HepG2 (cell line): Measurements from ENCODE around the gene ZNF79. TPM values are rescaled to one million over a fixed set of nuclear protein-coding genes. Genes with fewer than 3 reads are reported as not detected.

Source experiments
- ATAC-seq: fragments of 200-7000 bp; cut with Tn5 transposase; 3 replicates; pipeline ENCODE4 v1.9.1; 2020; ENCODE audit warnings: mild to moderate bottlenecking, moderate library complexity
- BruUV-seq: library from RNA; stranded (reverse); fragments of 400-500 nt; replicated peaks from 2 replicates; lab custom pipeline; 2021; lab: Mats Ljungman, UMichigan
- CTCF ChIA-PET: fragments of 300-600 bp; formaldehyde crosslinking; extraction: SDS; loops from one replicate; lab custom pipeline; 2021; ENCODE audit warnings: low total read pairs, inconsistent platforms, low intra/inter-chr PET ratio; lab: Yijun Ruan, JAX
- POLR2A ChIA-PET: fragments of 350-600 bp; sonication (Branson Sonifier 250); formaldehyde crosslinking; loops from one replicate; lab custom pipeline; 2020; ENCODE audit warnings: antibody characterized with exemption, inconsistent platforms; lab: Yijun Ruan, JAX
- DNase-seq: peaks from one replicate; pipeline ENCODE4 v3.0.0-alpha.2; 2015; ENCODE audit warnings: low spot score
- FAIRE-seq: peaks from 3 replicates; lab custom pipeline; 2011; peaks lifted over from hg19 to GRCh38; lab: Jason Lieb, UNC
- H2AFZ ChIP-seq: one replicate; pipeline ENCODE4 v1.6.1; 2011; ENCODE audit warnings: low read length, inconsistent platforms
- H3K27ac ChIP-seq: fragments of 300-600 bp; 3 replicates; pipeline ENCODE4 v1.8.0; 2011; ENCODE audit warnings: mixed run types, mild to moderate bottlenecking, mixed read lengths, low read length, inconsistent platforms; ENCODE audit not compliant: insufficient read depth; ENCODE audit errors: extremely low read length
- H3K27me3 ChIP-seq, 2 experiments: fragments of 200-600 bp in 1 of 2; 2 replicates in 1 of 2; 3 replicates in 1 of 2; pipeline versions ENCODE4 v1.6.0 to v1.8.0; 2011; ENCODE audit warnings: low read length in 2 of 2, mild to moderate bottlenecking in 2 of 2, moderate library complexity in 2 of 2, inconsistent platforms in 1 of 2; ENCODE audit not compliant: insufficient read depth in 2 of 2, control insufficient read depth in 1 of 2
- H3K36me3 ChIP-seq, 2 experiments: fragments of 200-600 bp in 1 of 2; replicated peaks in 1 of 2; 2 replicates in 1 of 2; 3 replicates in 1 of 2; pipeline versions ENCODE4 v1.5.1 to v1.8.0; 2011; ENCODE audit warnings: low read length in 2 of 2, inconsistent platforms in 1 of 2; ENCODE audit not compliant: insufficient read depth in 2 of 2, control insufficient read depth in 1 of 2
- H3K4me1 ChIP-seq: 2 replicates; pipeline ENCODE4 v1.5.1; 2012; ENCODE audit warnings: low read length, inconsistent platforms; ENCODE audit not compliant: insufficient read depth
- H3K4me2 ChIP-seq: 2 replicates; pipeline ENCODE4 v1.6.0; 2011; ENCODE audit warnings: low read depth, low read length, inconsistent platforms
- H3K4me3 ChIP-seq, 3 experiments: fragments of 200-600 bp in 1 of 3; sonication (generic), shearing (Covaris generic) in 1 of 3; replicated peaks in 1 of 3; 2 replicates each; pipeline ENCODE4 v1.5.1; 2011 to 2016; ENCODE audit warnings: low read length in 3 of 3, inconsistent platforms in 2 of 3, low read depth in 2 of 3, mild to moderate bottlenecking in 2 of 3, control low read depth in 1 of 3, mixed read lengths in 1 of 3; ENCODE audit not compliant: insufficient read depth in 1 of 3
- H3K79me2 ChIP-seq: one replicate; pipeline ENCODE4 v1.6.1; 2011; ENCODE audit warnings: low read length, inconsistent platforms; ENCODE audit not compliant: insufficient read depth
- H3K9ac ChIP-seq: 2 replicates; pipeline ENCODE4 v1.6.0; 2011; ENCODE audit warnings: mild to moderate bottlenecking, low read depth, low read length, inconsistent platforms; ENCODE audit not compliant: insufficient read depth
- H3K9me3 ChIP-seq: 2 replicates; pipeline ENCODE4 v1.5.1; 2012; ENCODE audit warnings: mild to moderate bottlenecking, low read length
- H4K20me1 ChIP-seq: 2 replicates; pipeline ENCODE4 v1.6.0; 2011; ENCODE audit warnings: inconsistent platforms, mild to moderate bottlenecking, low read length, moderate library complexity; ENCODE audit not compliant: insufficient read depth
- RFXANK ChIP-seq: IDR thresholded peaks from 2 replicates; pipeline ENCODE4 v1.6.1; 2016
- RXRB ChIP-seq: IDR thresholded peaks from 2 replicates; pipeline ENCODE4 v1.6.1; 2016; ENCODE audit warnings: borderline replicate concordance, missing genetic modification reagents, missing compliant biosample characterization
- SP2 ChIP-seq: sonication (generic); formaldehyde crosslinking; IDR thresholded peaks from 2 replicates; pipeline ENCODE4 v1.5.1; 2020; ENCODE audit warnings: mild to moderate bottlenecking, missing genetic modification reagents
- TEAD3 ChIP-seq: optimal IDR thresholded peaks from 2 replicates; pipeline ENCODE3; 2016; ENCODE audit warnings: borderline replicate concordance
- ZFP36 ChIP-seq: fragments of 150-350 bp; IDR thresholded peaks from 2 replicates; pipeline ENCODE4 v1.6.1; 2018; ENCODE audit warnings: borderline replicate concordance, low read length, low read depth; ENCODE audit not compliant: partially characterized antibody
- WGBS: methylation state at CpG from one replicate; pipeline ENCODE4 v1.1.6; 2017; ENCODE audit warnings: low lambda C conversion rate; 5-methylcytosine and 5-hydroxymethylcytosine counted together
- in situ Hi-C: cut with HindIII; loops from 2 replicates; pipeline ENCODE4 v1.10.0; 2017; ENCODE audit warnings: low pct_unique_long_range_greater_than_20kb; ENCODE audit not compliant: extremely low pct_ligation_motif_present
- intact Hi-C: fragments of 100-400 bp; cut with micrococcal nuclease; formaldehyde crosslinking; loops from one replicate; pipeline ENCODE4 v1.10.0; 2022; ENCODE audit not compliant: unreplicated experiment
- polyA plus RNA-seq, 8 experiments: library from polyadenylated mRNA; depleted of rRNA in 3 of 8; stranded (reverse) in 7 of 8; unstranded in 1 of 8; fragments of >200 nt; fragmentation: Illumina TruSeq in 4 of 8; extraction: Trizol in 4 of 8; gene quantifications; 2 replicates each; pipeline versions ENCODE4 v1.2.1 to v1.2.3, GENCODE V29; 2011 to 2016; ENCODE audit warnings: low read depth in 4 of 8, missing spikeins in 1 of 8, mixed read lengths in 1 of 8; ENCODE audit not compliant: insufficient read depth in 1 of 8
- total RNA-seq, 5 experiments: library from RNA; depleted of rRNA; stranded (reverse); fragments of >200 nt; fragmentation: Illumina TruSeq; extraction: Trizol; gene quantifications; 2 replicates each; pipeline ENCODE4 v1.2.3, GENCODE V29; 2016; ENCODE audit warnings: low read depth in 1 of 5
- TF ChIP-seq, protein P1 (sequence below): IDR thresholded peaks from 2 replicates; pipeline ENCODE4 v1.6.1; 2016
- TF ChIP-seq, protein P2 (sequence below): IDR thresholded peaks from 2 replicates; pipeline ENCODE4 v1.6.1; 2016
- TF ChIP-seq, protein P3 (sequence below): sonication (generic); formaldehyde crosslinking; IDR thresholded peaks from 2 replicates; pipeline ENCODE4 v1.9.0; 2021; ENCODE audit warnings: missing genetic modification reagents, borderline replicate concordance
- TF ChIP-seq, protein P4 (sequence below): sonication (generic); formaldehyde crosslinking; IDR thresholded peaks from 2 replicates; pipeline ENCODE4 v1.4.0; 2020; ENCODE audit warnings: mild to moderate bottlenecking, missing genetic modification reagents
- TF ChIP-seq, protein P5 (sequence below): IDR thresholded peaks from 2 replicates; pipeline ENCODE4 v1.6.1; 2012; ENCODE audit warnings: low read length, improper control_type of control experiment
- TF ChIP-seq, protein P6 (sequence below): sonication (generic); formaldehyde crosslinking; IDR thresholded peaks from 2 replicates; pipeline ENCODE4 v1.5.1; 2020; ENCODE audit warnings: mild to moderate bottlenecking, missing genetic modification reagents, moderate library complexity

ZNF79 gene
- total and polyA plus RNA-seq, 2 of the 13 experiments (the other 11 are each of a cell fraction or from before 2014, with no cell fraction given): 3.7 to 8.1 TPM

DNA sequence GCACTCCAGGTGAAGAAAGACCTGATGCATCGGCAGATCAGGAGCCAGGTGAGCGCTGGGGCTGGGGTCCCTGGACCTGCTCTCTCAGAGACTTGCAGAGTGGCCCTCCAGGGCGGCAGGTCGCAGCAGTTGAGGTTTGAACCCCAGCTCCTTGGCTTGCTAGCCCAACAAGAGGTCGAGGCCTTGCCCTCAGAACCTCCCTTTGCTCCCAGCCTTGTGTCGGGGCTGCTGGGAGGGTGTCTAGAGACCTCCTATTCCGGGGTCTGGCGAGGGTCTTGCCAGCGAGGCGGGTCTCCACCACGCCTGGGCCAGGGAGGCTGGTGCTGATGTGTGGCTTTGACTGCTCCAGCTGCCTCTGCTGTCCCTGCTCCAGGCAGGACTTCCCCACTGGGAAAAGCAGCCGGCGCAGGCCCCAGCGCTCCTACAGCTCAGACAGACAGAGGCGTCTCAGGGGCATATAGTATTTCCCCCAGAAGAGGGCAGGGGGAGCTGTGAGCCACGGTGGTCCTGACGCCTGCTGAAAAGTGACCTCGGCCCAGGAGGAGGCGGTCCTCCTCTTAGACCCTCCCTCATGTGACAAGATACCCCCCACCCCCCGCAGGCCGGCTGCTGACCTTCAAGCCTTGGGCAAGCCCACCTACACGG lies 65.4 kb downstream of the ZNF79 start:
- no peak overlapping the region for H3K4me2 ChIP-seq
- H4K20me1 ChIP-seq: no peaks in the 10 kb centered on the region
- TF ChIP-seq TEAD3 (CRISPR knock-in tag) (no peak), SP2 (CRISPR knock-in tag) (no peak), ZFP36 (no peak), RXRB (CRISPR knock-in tag) (no peak), RFXANK (CRISPR knock-in tag) (no peak)
- TF ChIP-seq, protein P1, sequence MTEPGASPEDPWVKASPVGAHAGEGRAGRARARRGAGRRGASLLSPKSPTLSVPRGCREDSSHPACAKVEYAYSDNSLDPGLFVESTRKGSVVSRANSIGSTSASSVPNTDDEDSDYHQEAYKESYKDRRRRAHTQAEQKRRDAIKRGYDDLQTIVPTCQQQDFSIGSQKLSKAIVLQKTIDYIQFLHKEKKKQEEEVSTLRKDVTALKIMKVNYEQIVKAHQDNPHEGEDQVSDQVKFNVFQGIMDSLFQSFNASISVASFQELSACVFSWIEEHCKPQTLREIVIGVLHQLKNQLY (CRISPR knock-in tag): no peak
- TF ChIP-seq, protein P2, sequence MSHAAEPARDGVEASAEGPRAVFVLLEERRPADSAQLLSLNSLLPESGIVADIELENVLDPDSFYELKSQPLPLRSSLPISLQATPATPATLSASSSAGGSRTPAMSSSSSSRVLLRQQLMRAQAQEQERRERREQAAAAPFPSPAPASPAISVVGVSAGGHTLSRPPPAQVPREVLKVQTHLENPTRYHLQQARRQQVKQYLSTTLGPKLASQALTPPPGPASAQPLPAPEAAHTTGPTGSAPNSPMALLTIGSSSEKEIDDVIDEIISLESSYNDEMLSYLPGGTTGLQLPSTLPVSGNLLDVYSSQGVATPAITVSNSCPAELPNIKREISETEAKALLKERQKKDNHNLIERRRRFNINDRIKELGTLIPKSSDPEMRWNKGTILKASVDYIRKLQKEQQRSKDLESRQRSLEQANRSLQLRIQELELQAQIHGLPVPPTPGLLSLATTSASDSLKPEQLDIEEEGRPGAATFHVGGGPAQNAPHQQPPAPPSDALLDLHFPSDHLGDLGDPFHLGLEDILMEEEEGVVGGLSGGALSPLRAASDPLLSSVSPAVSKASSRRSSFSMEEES (CRISPR knock-in tag): no peak
- TF ChIP-seq, protein P3, sequence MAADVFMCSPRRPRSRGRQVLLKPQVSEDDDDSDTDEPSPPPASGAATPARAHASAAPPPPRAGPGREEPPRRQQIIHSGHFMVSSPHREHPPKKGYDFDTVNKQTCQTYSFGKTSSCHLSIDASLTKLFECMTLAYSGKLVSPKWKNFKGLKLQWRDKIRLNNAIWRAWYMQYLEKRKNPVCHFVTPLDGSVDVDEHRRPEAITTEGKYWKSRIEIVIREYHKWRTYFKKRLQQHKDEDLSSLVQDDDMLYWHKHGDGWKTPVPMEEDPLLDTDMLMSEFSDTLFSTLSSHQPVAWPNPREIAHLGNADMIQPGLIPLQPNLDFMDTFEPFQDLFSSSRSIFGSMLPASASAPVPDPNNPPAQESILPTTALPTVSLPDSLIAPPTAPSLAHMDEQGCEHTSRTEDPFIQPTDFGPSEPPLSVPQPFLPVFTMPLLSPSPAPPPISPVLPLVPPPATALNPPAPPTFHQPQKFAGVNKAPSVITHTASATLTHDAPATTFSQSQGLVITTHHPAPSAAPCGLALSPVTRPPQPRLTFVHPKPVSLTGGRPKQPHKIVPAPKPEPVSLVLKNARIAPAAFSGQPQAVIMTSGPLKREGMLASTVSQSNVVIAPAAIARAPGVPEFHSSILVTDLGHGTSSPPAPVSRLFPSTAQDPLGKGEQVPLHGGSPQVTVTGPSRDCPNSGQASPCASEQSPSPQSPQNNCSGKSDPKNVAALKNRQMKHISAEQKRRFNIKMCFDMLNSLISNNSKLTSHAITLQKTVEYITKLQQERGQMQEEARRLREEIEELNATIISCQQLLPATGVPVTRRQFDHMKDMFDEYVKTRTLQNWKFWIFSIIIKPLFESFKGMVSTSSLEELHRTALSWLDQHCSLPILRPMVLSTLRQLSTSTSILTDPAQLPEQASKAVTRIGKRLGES: no peak
- TF ChIP-seq, protein P4, sequence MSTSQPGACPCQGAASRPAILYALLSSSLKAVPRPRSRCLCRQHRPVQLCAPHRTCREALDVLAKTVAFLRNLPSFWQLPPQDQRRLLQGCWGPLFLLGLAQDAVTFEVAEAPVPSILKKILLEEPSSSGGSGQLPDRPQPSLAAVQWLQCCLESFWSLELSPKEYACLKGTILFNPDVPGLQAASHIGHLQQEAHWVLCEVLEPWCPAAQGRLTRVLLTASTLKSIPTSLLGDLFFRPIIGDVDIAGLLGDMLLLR (CRISPR knock-in tag): no peak
- TF ChIP-seq, protein P5, sequence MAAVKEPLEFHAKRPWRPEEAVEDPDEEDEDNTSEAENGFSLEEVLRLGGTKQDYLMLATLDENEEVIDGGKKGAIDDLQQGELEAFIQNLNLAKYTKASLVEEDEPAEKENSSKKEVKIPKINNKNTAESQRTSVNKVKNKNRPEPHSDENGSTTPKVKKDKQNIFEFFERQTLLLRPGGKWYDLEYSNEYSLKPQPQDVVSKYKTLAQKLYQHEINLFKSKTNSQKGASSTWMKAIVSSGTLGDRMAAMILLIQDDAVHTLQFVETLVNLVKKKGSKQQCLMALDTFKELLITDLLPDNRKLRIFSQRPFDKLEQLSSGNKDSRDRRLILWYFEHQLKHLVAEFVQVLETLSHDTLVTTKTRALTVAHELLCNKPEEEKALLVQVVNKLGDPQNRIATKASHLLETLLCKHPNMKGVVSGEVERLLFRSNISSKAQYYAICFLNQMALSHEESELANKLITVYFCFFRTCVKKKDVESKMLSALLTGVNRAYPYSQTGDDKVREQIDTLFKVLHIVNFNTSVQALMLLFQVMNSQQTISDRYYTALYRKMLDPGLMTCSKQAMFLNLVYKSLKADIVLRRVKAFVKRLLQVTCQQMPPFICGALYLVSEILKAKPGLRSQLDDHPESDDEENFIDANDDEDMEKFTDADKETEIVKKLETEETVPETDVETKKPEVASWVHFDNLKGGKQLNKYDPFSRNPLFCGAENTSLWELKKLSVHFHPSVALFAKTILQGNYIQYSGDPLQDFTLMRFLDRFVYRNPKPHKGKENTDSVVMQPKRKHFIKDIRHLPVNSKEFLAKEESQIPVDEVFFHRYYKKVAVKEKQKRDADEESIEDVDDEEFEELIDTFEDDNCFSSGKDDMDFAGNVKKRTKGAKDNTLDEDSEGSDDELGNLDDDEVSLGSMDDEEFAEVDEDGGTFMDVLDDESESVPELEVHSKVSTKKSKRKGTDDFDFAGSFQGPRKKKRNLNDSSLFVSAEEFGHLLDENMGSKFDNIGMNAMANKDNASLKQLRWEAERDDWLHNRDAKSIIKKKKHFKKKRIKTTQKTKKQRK: no peak
- TF ChIP-seq, protein P6, sequence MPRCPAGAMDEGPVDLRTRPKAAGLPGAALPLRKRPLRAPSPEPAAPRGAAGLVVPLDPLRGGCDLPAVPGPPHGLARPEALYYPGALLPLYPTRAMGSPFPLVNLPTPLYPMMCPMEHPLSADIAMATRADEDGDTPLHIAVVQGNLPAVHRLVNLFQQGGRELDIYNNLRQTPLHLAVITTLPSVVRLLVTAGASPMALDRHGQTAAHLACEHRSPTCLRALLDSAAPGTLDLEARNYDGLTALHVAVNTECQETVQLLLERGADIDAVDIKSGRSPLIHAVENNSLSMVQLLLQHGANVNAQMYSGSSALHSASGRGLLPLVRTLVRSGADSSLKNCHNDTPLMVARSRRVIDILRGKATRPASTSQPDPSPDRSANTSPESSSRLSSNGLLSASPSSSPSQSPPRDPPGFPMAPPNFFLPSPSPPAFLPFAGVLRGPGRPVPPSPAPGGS (CRISPR knock-in tag): no peak
- in situ Hi-C loops (no loop called here), intact Hi-C loops (no loop called here)
- H3K9ac ChIP-seq: no peak overlapping the region
- no peak for FAIRE-seq
- H2AFZ ChIP-seq: no peak overlapping the region
- no peaks in the 10 kb centered on the region for H3K9me3 ChIP-seq
- WGBS: 92% methylated on average over 13 of the region's 22 CpGs
- no TSS peak for BruUV-seq
- DNase-seq: no peak
- POLR2A ChIA-PET: no interaction called here
- no peak overlapping the region for H3K27ac ChIP-seq
- no peaks in the 10 kb centered on the region for H3K27me3 ChIP-seq
- no peak overlapping the region for H3K4me3 ChIP-seq
- peaks cover 14 to 40% of the 10 kb centered on the region in 2 experiments for H3K36me3 ChIP-seq
- CTCF ChIA-PET: no interaction called here
- no peaks in the 10 kb centered on the region for H3K4me1 ChIP-seq
- H3K79me2 ChIP-seq: no peaks in the 10 kb centered on the region
- ATAC-seq: peak; percentile 29; the same call in 2 of the 3 replicates
